Adipocyte (in vitro differentiated cells): ENCODE measurements around the gene PHF21B.
A peak's percentile ranks its signal among the peaks of the same experiment; 100 is the strongest.
"Not testable (repeated sequence)": the region's sequence is repeated elsewhere in the genome, so short reads cannot be mapped to it uniquely, and the experiment has no call there.

Source experiments
- DNase-seq: peaks from one replicate; pipeline ENCODE4 v3.0.0-alpha.2; 2015; ENCODE audit warnings: low read depth
- H3K27me3 ChIP-seq: replicated peaks from 2 replicates; pipeline ENCODE4 v1.7.0; 2013; ENCODE audit warnings: mild to moderate bottlenecking, low read length, moderate library complexity; ENCODE audit not compliant: control insufficient read depth, insufficient read depth
- H3K36me3 ChIP-seq: 2 replicates; pipeline ENCODE4 v1.7.0; 2013; ENCODE audit warnings: low read length, mild to moderate bottlenecking, moderate library complexity; ENCODE audit not compliant: control insufficient read depth, insufficient read depth, severe bottlenecking
- H3K4me1 ChIP-seq: 2 replicates; pipeline ENCODE4 v1.7.0; 2013; ENCODE audit warnings: mild to moderate bottlenecking, low read length, moderate library complexity; ENCODE audit not compliant: control insufficient read depth, insufficient read depth
- H3K4me3 ChIP-seq: 2 replicates; pipeline ENCODE4 v1.7.0; 2013; ENCODE audit warnings: mild to moderate bottlenecking, low read length, moderate library complexity
- H3K9ac ChIP-seq: 2 replicates; pipeline ENCODE4 v1.7.0; 2013; ENCODE audit warnings: mild to moderate bottlenecking, low read length, moderate library complexity
- H3K9me3 ChIP-seq: 2 replicates; pipeline ENCODE4 v1.7.0; 2013; ENCODE audit warnings: mild to moderate bottlenecking, low read length, moderate library complexity; ENCODE audit not compliant: control insufficient read depth

PHF21B gene

GRCh38 chr22:45009606-45010531 lies at the start of gene PHF21B:
Gene PHF21B (minus strand): TSS chr22:45010005. CDS start chr22:45009549, 456 bp downstream.
- H3K4me3 ChIP-seq = peak within 1 kb of the TSS; percentile 76
- no peaks in the 10 kb centered on the region for H3K36me3 ChIP-seq
- peak; percentile 64 for DNase-seq
- peak within 1 kb of the TSS; percentile 44 for H3K9ac ChIP-seq
- H3K4me1 ChIP-seq = peaks cover 7% of the 10 kb centered on the region
- peaks cover 54% of the 10 kb centered on the region for H3K27me3 ChIP-seq
- H3K9me3 ChIP-seq = peaks cover 14% of the 10 kb centered on the region

DNA sequence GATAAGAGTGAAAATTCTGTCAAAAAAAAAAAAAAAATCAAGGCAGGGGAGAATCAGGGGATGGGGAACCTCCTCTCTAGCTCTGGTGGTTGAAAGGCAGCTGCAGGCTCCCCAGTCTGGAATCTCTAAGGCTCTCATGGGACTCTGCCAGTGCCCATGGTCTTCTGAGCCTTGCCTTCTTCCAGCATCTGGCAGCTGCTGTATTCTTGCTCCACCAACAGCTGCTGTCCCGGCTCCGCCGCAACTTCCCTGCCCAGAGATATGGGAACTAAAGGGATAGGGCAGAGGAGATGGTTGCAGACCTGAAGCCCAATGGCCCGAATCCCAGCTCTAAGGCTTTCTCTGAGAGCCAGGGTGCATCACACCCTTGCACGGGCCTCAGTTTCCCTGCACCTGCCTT lies 49.5 kb upstream of the PHF21B start:
- DNase-seq = no peak
- H3K27me3 ChIP-seq = peaks cover 21% of the 10 kb centered on the region
- H3K4me1 ChIP-seq = peaks cover 3% of the 10 kb centered on the region
- H3K9me3 ChIP-seq = peaks cover 8% of the 10 kb centered on the region
- H3K36me3 ChIP-seq = no peaks in the 10 kb centered on the region
- H3K4me3 ChIP-seq = no peak overlapping the region
- H3K9ac ChIP-seq = no peak overlapping the region

GRCh38 chr22:45058622-45058912 lies 48.8 kb upstream of the PHF21B start:
- DNase-seq = no peak
- no peak overlapping the region for H3K9ac ChIP-seq
- peaks cover 8% of the 10 kb centered on the region for H3K9me3 ChIP-seq
- no peaks in the 10 kb centered on the region for H3K4me1 ChIP-seq
- H3K27me3 ChIP-seq = peaks cover 25% of the 10 kb centered on the region
- no peaks in the 10 kb centered on the region for H3K36me3 ChIP-seq
- H3K4me3 ChIP-seq = no peak overlapping the region

DNA sequence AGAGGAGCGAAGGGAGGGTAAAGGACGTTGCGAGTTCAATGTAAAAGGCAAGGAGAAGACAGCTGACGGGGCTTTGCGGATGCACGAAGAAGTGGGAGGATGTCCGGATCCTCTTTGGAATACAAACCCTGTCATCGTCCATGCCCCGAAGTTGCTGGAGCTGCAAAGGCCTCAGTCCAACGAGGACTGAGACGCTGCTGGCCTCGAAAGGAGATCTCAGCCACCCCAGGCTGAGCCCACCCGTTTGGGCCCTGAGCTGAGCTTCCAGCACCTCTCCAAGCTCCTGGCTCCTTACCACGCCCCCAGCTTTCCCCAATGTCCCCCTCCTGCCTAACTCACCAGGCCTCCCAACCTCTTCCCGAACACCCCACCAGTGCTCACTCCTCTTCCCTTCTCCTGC lies 46.1 kb upstream of the PHF21B start:
- Histone ChIP-seq H3K9ac (no peak overlapping the region), H3K4me1 (no peaks in the 10 kb centered on the region), H3K9me3 (peaks cover 8% of the 10 kb centered on the region), H3K36me3 (no peaks in the 10 kb centered on the region), H3K27me3 (peaks cover 46% of the 10 kb centered on the region), H3K4me3 (no peak overlapping the region)
- no peak for DNase-seq

DNA sequence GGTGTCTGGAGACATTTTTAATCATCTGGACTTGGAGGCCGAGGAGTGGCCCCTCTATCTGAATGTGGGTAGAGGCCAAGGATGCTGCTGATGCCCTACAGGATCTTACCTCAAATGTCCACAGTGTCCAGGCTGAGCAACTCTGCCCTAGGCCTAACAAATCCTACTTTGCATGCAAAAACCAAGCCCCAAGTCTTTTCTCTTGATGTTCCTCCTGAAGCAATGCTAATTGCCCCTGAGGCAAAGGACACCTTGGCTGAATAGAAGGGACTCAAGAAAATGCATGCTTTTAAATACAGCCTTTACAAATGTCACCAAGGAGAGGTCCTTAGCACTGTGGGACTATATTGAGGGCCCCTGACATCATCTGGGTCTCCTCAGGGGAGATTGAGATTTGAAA lies 43.8 kb upstream of the PHF21B start:
- Histone ChIP-seq H3K36me3 (no peaks in the 10 kb centered on the region), H3K9ac (no peak overlapping the region), H3K9me3 (peaks cover 8% of the 10 kb centered on the region), H3K4me3 (no peak overlapping the region), H3K27me3 (peaks cover 68% of the 10 kb centered on the region), H3K4me1 (no peaks in the 10 kb centered on the region)
- DNase-seq = no peak

GRCh38 chr22:45053094-45053493 lies 43.3 kb upstream of the PHF21B start:
- Histone ChIP-seq H3K4me3 (no peak overlapping the region), H3K4me1 (no peaks in the 10 kb centered on the region), H3K27me3 (peaks cover 70% of the 10 kb centered on the region), H3K9me3 (peaks cover 8% of the 10 kb centered on the region), H3K9ac (no peak overlapping the region), H3K36me3 (no peaks in the 10 kb centered on the region)
- no peak for DNase-seq

DNA sequence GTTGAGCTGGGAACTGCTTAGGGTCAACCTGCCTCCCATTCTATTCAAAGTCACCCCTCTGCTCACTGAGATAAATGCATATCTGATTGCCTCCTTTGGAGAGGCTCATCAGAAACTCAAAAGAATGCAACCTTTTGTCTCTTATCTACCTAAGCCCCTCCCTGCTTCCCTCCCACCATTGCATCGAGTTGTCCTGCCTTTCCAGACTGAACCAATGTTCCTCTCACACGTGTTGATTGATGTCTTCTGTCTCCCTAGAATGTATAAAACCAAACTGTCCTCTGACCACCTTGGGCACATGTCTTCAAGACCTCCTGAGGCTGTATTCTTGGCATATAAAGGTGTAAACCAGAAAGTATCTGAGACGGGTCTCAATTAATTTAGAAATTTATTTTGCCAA lies 42.9 kb upstream of the PHF21B start:
- not testable (repeated sequence) for H3K9ac ChIP-seq, H3K4me3 ChIP-seq, H3K9me3 ChIP-seq, H3K36me3 ChIP-seq, H3K4me1 ChIP-seq, DNase-seq
- H3K27me3 ChIP-seq = peaks cover 70% of the 10 kb centered on the region

- H3K27me3 ChIP-seq = peaks cover 72% of the 10 kb centered on the region
- no peaks in the 10 kb centered on the region for H3K36me3 ChIP-seq
- H3K4me1 ChIP-seq = no peaks in the 10 kb centered on the region
- DNase-seq = no peak
- H3K9me3 ChIP-seq = peaks cover 8% of the 10 kb centered on the region
- no peak overlapping the region for H3K4me3 ChIP-seq
- no peak overlapping the region for H3K9ac ChIP-seq
Observed at GRCh38 chr22:45051946-45052345, 42.1 kb upstream of the PHF21B start.

- Histone ChIP-seq H3K4me3 (no peak overlapping the region), H3K36me3 (no peaks in the 10 kb centered on the region)
Observed at GRCh38 chr22:45051419-45051818, 41.6 kb upstream of the PHF21B start.

DNA sequence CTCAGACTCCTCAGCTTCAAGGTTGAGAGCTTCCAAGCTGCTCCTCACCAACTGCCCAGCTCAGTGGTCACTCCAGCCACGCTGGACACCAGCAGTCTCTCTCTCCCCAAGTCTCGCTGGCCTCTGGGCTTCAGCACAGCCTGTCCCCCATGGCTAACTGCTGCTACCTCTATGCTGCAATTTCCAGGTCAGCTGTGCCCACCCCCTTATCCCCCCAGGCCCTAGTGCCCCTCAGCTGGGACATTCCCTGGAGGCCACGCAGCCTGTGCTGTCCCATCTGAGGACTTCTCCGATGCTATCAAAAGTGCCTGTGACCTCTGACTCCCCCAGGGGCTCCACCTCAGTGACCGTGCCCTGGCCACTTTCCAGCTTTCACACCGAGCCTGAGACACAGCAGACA lies 37.5 kb upstream of the PHF21B start:
- no peak overlapping the region for H3K4me3 ChIP-seq
- no peak for DNase-seq

More at GRCh38 chr22:45051419-45051818, 41.6 kb upstream of the PHF21B start:
- no peak for DNase-seq
- no peaks in the 10 kb centered on the region for H3K4me1 ChIP-seq
- H3K9me3 ChIP-seq = peaks cover 8% of the 10 kb centered on the region
- peaks cover 74% of the 10 kb centered on the region for H3K27me3 ChIP-seq
- no peak overlapping the region for H3K9ac ChIP-seq

DNA sequence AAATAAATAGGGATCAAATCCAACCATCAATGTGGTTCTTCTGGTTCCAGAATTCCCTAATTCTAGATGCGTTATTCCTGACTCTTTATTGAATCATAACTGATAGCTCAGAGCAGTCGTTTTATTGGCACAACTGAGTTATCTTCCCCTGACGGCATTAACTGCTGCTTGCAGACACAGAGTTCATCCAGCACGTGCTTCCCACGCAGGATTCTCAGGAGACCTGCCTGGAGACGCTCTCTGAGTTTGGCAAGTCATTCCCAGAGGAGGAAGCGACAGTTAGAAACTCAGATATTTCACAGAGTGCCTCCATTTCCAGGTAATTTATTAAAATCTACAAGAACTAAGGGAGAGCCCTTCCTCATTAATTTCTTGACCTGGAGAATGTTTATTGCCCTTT lies 35.4 kb upstream of the PHF21B start:
- no peak for DNase-seq
- peaks cover 54% of the 10 kb centered on the region for H3K27me3 ChIP-seq
- no peak overlapping the region for H3K4me3 ChIP-seq
- H3K4me1 ChIP-seq = peaks cover 4% of the 10 kb centered on the region
- H3K9ac ChIP-seq = no peak overlapping the region
- H3K9me3 ChIP-seq = peaks cover 5% of the 10 kb centered on the region
- H3K36me3 ChIP-seq = no peaks in the 10 kb centered on the region

More for the DNA sequence above, 37.5 kb upstream of the PHF21B start:
- no peaks in the 10 kb centered on the region for H3K36me3 ChIP-seq
- H3K4me1 ChIP-seq = peaks cover 4% of the 10 kb centered on the region
- H3K9ac ChIP-seq = no peak overlapping the region
- peaks cover 71% of the 10 kb centered on the region for H3K27me3 ChIP-seq
- H3K9me3 ChIP-seq = peaks cover 5% of the 10 kb centered on the region

- H3K36me3 ChIP-seq = no peaks in the 10 kb centered on the region
- DNase-seq = no peak
- peaks cover 5% of the 10 kb centered on the region for H3K9me3 ChIP-seq
- no peak overlapping the region for H3K9ac ChIP-seq
- no peak overlapping the region for H3K4me3 ChIP-seq
- peaks cover 4% of the 10 kb centered on the region for H3K4me1 ChIP-seq
- H3K27me3 ChIP-seq = peaks cover 53% of the 10 kb centered on the region
Observed at GRCh38 chr22:45042263-45042662, 32.5 kb upstream of the PHF21B start.
